GM19328 (cell line): ENCODE measurements around the gene TCP10L.

Experiments used
- ATAC-seq: cut with Tn5 transposase; IDR thresholded peaks from one replicate; pipeline ENCODE4 v1.9.1; 2021; ENCODE audit warnings: mild to moderate bottlenecking, moderate library complexity; ENCODE audit not compliant: unreplicated experiment

TCP10L gene

DNA sequence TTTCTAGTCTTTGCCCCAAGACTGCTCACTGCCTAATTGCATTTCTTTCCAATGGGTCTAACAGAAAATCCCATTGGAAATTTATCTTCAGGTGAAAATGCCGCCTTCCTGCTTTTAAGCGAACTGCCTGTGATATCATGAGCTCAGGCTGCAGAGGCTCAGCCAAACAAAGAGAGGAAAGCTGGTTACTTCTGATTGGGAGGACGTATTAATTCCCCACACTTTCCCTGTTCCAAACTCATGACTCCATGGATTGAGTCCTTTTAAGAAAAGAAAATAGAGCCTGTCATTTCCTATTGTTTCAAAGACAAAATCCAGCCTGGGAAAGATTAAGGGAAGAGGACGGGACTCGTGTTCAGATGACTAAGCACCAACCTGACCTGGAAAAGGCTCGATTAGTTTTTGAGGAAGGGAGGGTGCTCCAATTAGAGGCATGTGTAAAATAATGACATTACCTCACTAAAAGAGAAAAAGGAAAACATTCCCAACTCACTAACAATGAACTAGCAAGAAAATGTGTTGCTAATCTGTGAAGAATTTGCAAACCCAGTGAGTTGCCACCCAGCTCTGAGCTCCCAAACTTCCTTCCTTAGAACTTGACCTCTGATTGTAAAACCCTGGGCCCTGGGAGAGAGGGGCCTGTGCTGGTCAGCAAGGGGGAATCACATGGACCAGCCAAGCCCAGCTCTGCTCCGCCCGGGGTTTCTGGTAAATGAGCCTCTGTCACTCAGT lies 61.2 kb downstream of the TCP10L start:
- ATAC-seq = no peak
